T-helper 2 cell treated with Interferon-gamma antibody and Interleukin-4, amounts not matched to agents 5 μg/mL and 100 μg/mL, for 36 hours (primary cell): ENCODE measurements around the gene GMDS.

ENCODE experiments used
- DNase-seq: peaks from one replicate; pipeline ENCODE4 v3.0.0; 2021; ENCODE audit warnings: low spot score
- H3K27ac Mint-ChIP-seq: one replicate; pipeline ENCODE4 v1.8.0; 2021; ENCODE audit warnings: mild to moderate bottlenecking, mixed read lengths
- H3K27me3 Mint-ChIP-seq: one replicate; pipeline ENCODE4 v1.8.0; 2021; ENCODE audit warnings: low read depth, mixed read lengths
- H3K36me3 Mint-ChIP-seq: one replicate; pipeline ENCODE4 v1.8.0; 2021; ENCODE audit warnings: low read depth, mixed read lengths
- H3K4me1 Mint-ChIP-seq: one replicate; pipeline ENCODE4 v1.8.0; 2021; ENCODE audit warnings: low read depth, mixed read lengths
- H3K4me3 Mint-ChIP-seq: one replicate; pipeline ENCODE4 v1.8.0; 2022; ENCODE audit warnings: mild to moderate bottlenecking, moderate library complexity, mixed read lengths
- H3K9me3 Mint-ChIP-seq: one replicate; pipeline ENCODE4 v1.8.0; 2021; ENCODE audit warnings: mixed read lengths

GMDS gene

GRCh38 chr6:1896897-1897296, 348.5 kb downstream of the GMDS start:
- DNase-seq, result no peak
- no peak overlapping the region for H3K27ac Mint-ChIP-seq
- H3K36me3 Mint-ChIP-seq, result no peaks in the 10 kb centered on the region
- H3K4me3 Mint-ChIP-seq, result no peak overlapping the region
- H3K9me3 Mint-ChIP-seq, result no peaks in the 10 kb centered on the region
- H3K27me3 Mint-ChIP-seq, result no peaks in the 10 kb centered on the region
- no peaks in the 10 kb centered on the region for H3K4me1 Mint-ChIP-seq

GRCh38 chr6:1895721-1896120, 349.7 kb downstream of the GMDS start:
- Mint-ChIP-seq H3K4me3 (no peak overlapping the region), H3K36me3 (no peaks in the 10 kb centered on the region), H3K27ac (no peak overlapping the region)

GRCh38 chr6:1894954-1895353, 350.5 kb downstream of the GMDS start:
- Mint-ChIP-seq H3K4me1 (peaks cover 2% of the 10 kb centered on the region), H3K27me3 (no peaks in the 10 kb centered on the region), H3K9me3 (no peaks in the 10 kb centered on the region), H3K36me3 (no peaks in the 10 kb centered on the region), H3K4me3 (no peak overlapping the region), H3K27ac (no peak overlapping the region)
- no peak for DNase-seq

More at GRCh38 chr6:1895721-1896120, 349.7 kb downstream of the GMDS start:
- H3K9me3 Mint-ChIP-seq, result no peaks in the 10 kb centered on the region
- no peak for DNase-seq
- H3K27me3 Mint-ChIP-seq, result no peaks in the 10 kb centered on the region
- peaks cover 2% of the 10 kb centered on the region for H3K4me1 Mint-ChIP-seq

- no peaks in the 10 kb centered on the region for H3K36me3 Mint-ChIP-seq
- H3K4me3 Mint-ChIP-seq, result no peak overlapping the region
- peaks cover 2% of the 10 kb centered on the region for H3K4me1 Mint-ChIP-seq
- no peak overlapping the region for H3K27ac Mint-ChIP-seq
- no peaks in the 10 kb centered on the region for H3K27me3 Mint-ChIP-seq
- H3K9me3 Mint-ChIP-seq, result no peaks in the 10 kb centered on the region
- DNase-seq, result no peak
These were observed 351.8 kb downstream of the GMDS start for GRCh38 chr6:1893470-1894130.

GRCh38 chr6:1892716-1893115, 352.7 kb downstream of the GMDS start:
- no peak for DNase-seq
- Mint-ChIP-seq H3K9me3 (no peaks in the 10 kb centered on the region), H3K4me3 (no peak overlapping the region), H3K36me3 (no peaks in the 10 kb centered on the region), H3K4me1 (peaks cover 2% of the 10 kb centered on the region), H3K27me3 (no peaks in the 10 kb centered on the region), H3K27ac (no peak overlapping the region)

GRCh38 chr6:1890987-1891386, 354.4 kb downstream of the GMDS start:
- Mint-ChIP-seq H3K9me3 (no peaks in the 10 kb centered on the region), H3K36me3 (no peaks in the 10 kb centered on the region), H3K4me1 (peaks cover 2% of the 10 kb centered on the region), H3K27me3 (no peaks in the 10 kb centered on the region), H3K4me3 (no peak overlapping the region), H3K27ac (no peak overlapping the region)
- no peak for DNase-seq

GRCh38 chr6:1890071-1890470, 355.3 kb downstream of the GMDS start:
- no peak for DNase-seq
- peaks cover 2% of the 10 kb centered on the region for H3K4me1 Mint-ChIP-seq
- H3K9me3 Mint-ChIP-seq, result no peaks in the 10 kb centered on the region
- no peaks in the 10 kb centered on the region for H3K27me3 Mint-ChIP-seq
- no peak overlapping the region for H3K27ac Mint-ChIP-seq
- no peak overlapping the region for H3K4me3 Mint-ChIP-seq
- H3K36me3 Mint-ChIP-seq, result no peaks in the 10 kb centered on the region

GRCh38 chr6:1885576-1886011, 359.8 kb downstream of the GMDS start:
- DNase-seq, result no peak
- no peaks in the 10 kb centered on the region for H3K27me3 Mint-ChIP-seq
- no peaks in the 10 kb centered on the region for H3K4me1 Mint-ChIP-seq
- no peaks in the 10 kb centered on the region for H3K9me3 Mint-ChIP-seq
- no peaks in the 10 kb centered on the region for H3K36me3 Mint-ChIP-seq
- H3K4me3 Mint-ChIP-seq, result no peak overlapping the region
- H3K27ac Mint-ChIP-seq, result no peak overlapping the region

GRCh38 chr6:1884313-1884712, 361.1 kb downstream of the GMDS start:
- H3K36me3 Mint-ChIP-seq, result no peaks in the 10 kb centered on the region
- H3K9me3 Mint-ChIP-seq, result no peaks in the 10 kb centered on the region
- no peak overlapping the region for H3K4me3 Mint-ChIP-seq
- peaks cover 2% of the 10 kb centered on the region for H3K27me3 Mint-ChIP-seq
- no peak overlapping the region for H3K27ac Mint-ChIP-seq
- no peak for DNase-seq
- H3K4me1 Mint-ChIP-seq, result no peaks in the 10 kb centered on the region

GRCh38 chr6:1878330-1878729, 367.1 kb downstream of the GMDS start:
- H3K9me3 Mint-ChIP-seq, result no peaks in the 10 kb centered on the region

GRCh38 chr6:1873781-1874180, 371.6 kb downstream of the GMDS start:
- Mint-ChIP-seq H3K9me3 (no peaks in the 10 kb centered on the region), H3K4me3 (no peak overlapping the region), H3K36me3 (no peaks in the 10 kb centered on the region), H3K27ac (no peak overlapping the region), H3K4me1 (no peaks in the 10 kb centered on the region), H3K27me3 (no peaks in the 10 kb centered on the region)
- no peak for DNase-seq

More at GRCh38 chr6:1878330-1878729, 367.1 kb downstream of the GMDS start:
- Mint-ChIP-seq H3K36me3 (no peaks in the 10 kb centered on the region), H3K27me3 (peaks cover 2% of the 10 kb centered on the region), H3K4me1 (no peaks in the 10 kb centered on the region), H3K27ac (no peak overlapping the region), H3K4me3 (no peak overlapping the region)
- DNase-seq, result no peak

- DNase-seq, result no peak
- H3K36me3 Mint-ChIP-seq, result no peaks in the 10 kb centered on the region
- no peaks in the 10 kb centered on the region for H3K9me3 Mint-ChIP-seq
- H3K4me1 Mint-ChIP-seq, result no peaks in the 10 kb centered on the region
- no peak overlapping the region for H3K4me3 Mint-ChIP-seq
- no peak overlapping the region for H3K27ac Mint-ChIP-seq
- no peaks in the 10 kb centered on the region for H3K27me3 Mint-ChIP-seq
These were observed 372.7 kb downstream of the GMDS start for GRCh38 chr6:1872649-1873131.

GRCh38 chr6:1871724-1872315, 373.6 kb downstream of the GMDS start:
- no peak for DNase-seq
- H3K4me3 Mint-ChIP-seq, result no peak overlapping the region
- H3K36me3 Mint-ChIP-seq, result no peaks in the 10 kb centered on the region
- H3K27me3 Mint-ChIP-seq, result no peaks in the 10 kb centered on the region
- no peaks in the 10 kb centered on the region for H3K4me1 Mint-ChIP-seq
- no peak overlapping the region for H3K27ac Mint-ChIP-seq
- no peaks in the 10 kb centered on the region for H3K9me3 Mint-ChIP-seq

- H3K27me3 Mint-ChIP-seq, result no peaks in the 10 kb centered on the region
These were observed 374.5 kb downstream of the GMDS start for GRCh38 chr6:1870932-1871331.

GRCh38 chr6:1870251-1870650, 375.2 kb downstream of the GMDS start:
- Mint-ChIP-seq H3K4me1 (no peaks in the 10 kb centered on the region), H3K27ac (no peak overlapping the region), H3K36me3 (no peaks in the 10 kb centered on the region), H3K27me3 (no peaks in the 10 kb centered on the region), H3K4me3 (no peak overlapping the region), H3K9me3 (no peaks in the 10 kb centered on the region)
- no peak for DNase-seq

More at GRCh38 chr6:1870932-1871331, 374.5 kb downstream of the GMDS start:
- Mint-ChIP-seq H3K27ac (no peak overlapping the region), H3K4me3 (no peak overlapping the region), H3K36me3 (no peaks in the 10 kb centered on the region), H3K9me3 (no peaks in the 10 kb centered on the region), H3K4me1 (no peaks in the 10 kb centered on the region)
- no peak for DNase-seq
